HEK293 (cell line): ENCODE measurements around the gene HOXA6.

Experiments used
- CTCF ChIA-PET: fragments of 350-600 bp; formaldehyde crosslinking; extraction: SDS; loops from one replicate; lab custom pipeline; 2021; ENCODE audit warnings: antibody characterized with exemption; lab: Yijun Ruan, JAX
- POLR2A ChIA-PET: fragments of 300-600 bp; formaldehyde crosslinking; extraction: SDS; loops from one replicate; lab custom pipeline; 2020; ENCODE audit warnings: antibody characterized with exemption, inconsistent platforms; lab: Yijun Ruan, JAX
- H3K27ac ChIP-seq: fragments of 200-500 bp; sonication (Bioruptor generic); 2 replicates; pipeline ENCODE4 v1.5.1; 2014; ENCODE audit warnings: low read depth, low read length, control low read depth, inconsistent platforms; ENCODE audit errors: extremely low read depth
- H3K36me3 ChIP-seq, 2 experiments: fragments of 200-500 bp in 1 of 2; sonication (Bioruptor generic) in 1 of 2; 1 replicate in 1 of 2; 2 replicates in 1 of 2; pipeline ENCODE4 v1.5.1; 2014 to 2017; ENCODE audit warnings: inconsistent platforms in 2 of 2, low read length in 2 of 2; ENCODE audit not compliant: control insufficient read depth in 2 of 2, insufficient read depth in 1 of 2
- H3K4me1 ChIP-seq: fragments of 200-500 bp; sonication (Bioruptor generic); 2 replicates; pipeline ENCODE4 v1.5.1; 2014; ENCODE audit warnings: mild to moderate bottlenecking, low read length, inconsistent platforms; ENCODE audit not compliant: control insufficient read depth, insufficient read depth
- H3K4me3 ChIP-seq: 2 replicates; pipeline ENCODE4 v1.5.1; 2011; ENCODE audit warnings: low read depth, mild to moderate bottlenecking, control low read depth, low read length, moderate library complexity
- H3K9me3 ChIP-seq: fragments of 200-500 bp; sonication (Bioruptor generic); 2 replicates; pipeline ENCODE4 v1.5.1; 2014; ENCODE audit warnings: low read depth, low read length, inconsistent platforms; ENCODE audit not compliant: control insufficient read depth, insufficient read depth
- BCL11A ChIP-seq: fragments of 450-650 bp; formaldehyde crosslinking; IDR thresholded peaks from 2 replicates; pipeline ENCODE4 v1.5.1; 2016; ENCODE audit warnings: low read depth, missing biosample characterization, missing genetic modification characterization
- GLIS1 ChIP-seq: fragments of 450-650 bp; formaldehyde crosslinking; IDR thresholded peaks from 2 replicates; pipeline ENCODE4 v1.5.1; 2016; ENCODE audit warnings: missing biosample characterization, missing genetic modification characterization
- GLIS2 ChIP-seq: fragments of 450-650 bp; formaldehyde crosslinking; IDR thresholded peaks from 2 replicates; pipeline ENCODE4 v1.5.1; 2016; ENCODE audit warnings: missing biosample characterization, missing genetic modification characterization
- KLF8 ChIP-seq: fragments of 450-650 bp; formaldehyde crosslinking; IDR thresholded peaks from 2 replicates; pipeline ENCODE4 v1.5.1; 2016; ENCODE audit warnings: missing biosample characterization, missing genetic modification characterization
- OSR2 ChIP-seq: fragments of 450-650 bp; formaldehyde crosslinking; IDR thresholded peaks from 2 replicates; pipeline ENCODE4 v1.5.1; 2016; ENCODE audit warnings: missing biosample characterization, missing genetic modification characterization
- SCRT2 ChIP-seq: fragments of 450-650 bp; formaldehyde crosslinking; IDR thresholded peaks from 2 replicates; pipeline ENCODE4 v1.5.1; 2016; ENCODE audit warnings: missing biosample characterization, missing genetic modification characterization
- YY2 ChIP-seq: fragments of 450-650 bp; formaldehyde crosslinking; IDR thresholded peaks from 2 replicates; pipeline ENCODE4 v1.5.1; 2016; ENCODE audit warnings: missing biosample characterization, missing genetic modification characterization
- ZBTB8A ChIP-seq: fragments of 450-650 bp; formaldehyde crosslinking; IDR thresholded peaks from 2 replicates; pipeline ENCODE4 v1.5.1; 2016; ENCODE audit warnings: missing biosample characterization, missing genetic modification characterization
- ZFHX2 ChIP-seq: fragments of 450-650 bp; formaldehyde crosslinking; conservative IDR thresholded peaks from 2 replicates; pipeline ENCODE4 v1.5.1; 2016; ENCODE audit warnings: missing biosample characterization, missing genetic modification characterization
- ZFP69B ChIP-seq: fragments of 450-650 bp; formaldehyde crosslinking; IDR thresholded peaks from 2 replicates; pipeline ENCODE4 v1.5.1; 2016; ENCODE audit warnings: missing biosample characterization, missing genetic modification characterization
- ZIC2 ChIP-seq: fragments of 450-650 bp; formaldehyde crosslinking; IDR thresholded peaks from 2 replicates; pipeline ENCODE4 v1.5.1; 2016; ENCODE audit warnings: missing biosample characterization, missing genetic modification characterization
- ZNF10 ChIP-seq: fragments of 450-650 bp; formaldehyde crosslinking; IDR thresholded peaks from 2 replicates; pipeline ENCODE4 v1.5.1; 2017; ENCODE audit warnings: missing biosample characterization, missing genetic modification characterization
- ZNF133 ChIP-seq: fragments of 450-650 bp; formaldehyde crosslinking; IDR thresholded peaks from 2 replicates; pipeline ENCODE4 v1.5.1; 2016; ENCODE audit warnings: missing biosample characterization, missing genetic modification characterization
- ZNF16 ChIP-seq: fragments of 450-650 bp; formaldehyde crosslinking; IDR thresholded peaks from 2 replicates; pipeline ENCODE4 v1.5.1; 2016; ENCODE audit warnings: low read depth, missing biosample characterization, missing genetic modification characterization
- ZNF174 ChIP-seq: fragments of 450-650 bp; formaldehyde crosslinking; IDR thresholded peaks from 2 replicates; pipeline ENCODE4 v1.5.0; 2017; ENCODE audit warnings: missing biosample characterization, mild to moderate bottlenecking, missing genetic modification characterization
- ZNF341 ChIP-seq: fragments of 450-650 bp; formaldehyde crosslinking; IDR thresholded peaks from 2 replicates; pipeline ENCODE4; 2016; ENCODE audit warnings: low read depth, missing biosample characterization, missing genetic modification characterization
- ZNF350 ChIP-seq: fragments of 450-650 bp; formaldehyde crosslinking; IDR thresholded peaks from 2 replicates; pipeline ENCODE4 v1.5.0; 2017; ENCODE audit warnings: missing biosample characterization, mild to moderate bottlenecking, missing genetic modification characterization
- ZNF366 ChIP-seq: fragments of 450-650 bp; formaldehyde crosslinking; conservative IDR thresholded peaks from 2 replicates; pipeline ENCODE4 v1.5.1; 2016; ENCODE audit warnings: missing biosample characterization, missing genetic modification characterization
- ZNF521 ChIP-seq: fragments of 450-650 bp; formaldehyde crosslinking; IDR thresholded peaks from 2 replicates; pipeline ENCODE4 v1.5.1; 2017; ENCODE audit warnings: missing biosample characterization, mild to moderate bottlenecking, missing genetic modification characterization
- ZNF530 ChIP-seq: fragments of 450-650 bp; formaldehyde crosslinking; IDR thresholded peaks from 2 replicates; pipeline ENCODE4 v1.5.1; 2016; ENCODE audit warnings: low read depth, missing biosample characterization, missing genetic modification characterization
- ZNF600 ChIP-seq: fragments of 450-650 bp; formaldehyde crosslinking; IDR thresholded peaks from 2 replicates; pipeline ENCODE4 v1.5.1; 2016; ENCODE audit warnings: missing biosample characterization, missing genetic modification characterization
- ZNF610 ChIP-seq: fragments of 450-650 bp; formaldehyde crosslinking; IDR thresholded peaks from 2 replicates; pipeline ENCODE4 v1.5.1; 2016; ENCODE audit warnings: missing biosample characterization, missing genetic modification characterization, borderline replicate concordance
- ZNF658 ChIP-seq: fragments of 450-650 bp; formaldehyde crosslinking; IDR thresholded peaks from 2 replicates; pipeline ENCODE4; 2016; ENCODE audit warnings: missing biosample characterization, missing genetic modification characterization
- ZNF660 ChIP-seq: fragments of 450-650 bp; IDR thresholded peaks from 2 replicates; pipeline ENCODE4 v1.5.1; 2018; ENCODE audit warnings: missing biosample characterization, mild to moderate bottlenecking, missing genetic modification characterization
- ZSCAN30 ChIP-seq: fragments of 450-650 bp; IDR thresholded peaks from 2 replicates; pipeline ENCODE4 v1.5.1; 2018; ENCODE audit warnings: missing biosample characterization, mild to moderate bottlenecking, missing genetic modification characterization, moderate library complexity
- TF ChIP-seq, protein P1 (sequence below): fragments of 450-650 bp; formaldehyde crosslinking; optimal IDR thresholded peaks from 2 replicates; pipeline ENCODE3; 2016; ENCODE audit warnings: missing biosample characterization, mild to moderate bottlenecking, missing genetic modification characterization
- TF ChIP-seq, protein P2 (sequence below): fragments of 450-650 bp; formaldehyde crosslinking; IDR thresholded peaks from 2 replicates; pipeline ENCODE4 v1.5.1; 2017; ENCODE audit warnings: missing biosample characterization, missing genetic modification characterization
- TF ChIP-seq, protein P3 (sequence below): fragments of 450-650 bp; formaldehyde crosslinking; IDR thresholded peaks from 2 replicates; pipeline ENCODE4 v1.5.1; 2016; ENCODE audit warnings: missing biosample characterization, missing genetic modification characterization
- TF ChIP-seq, protein P4 (sequence below): fragments of 450-650 bp; formaldehyde crosslinking; IDR thresholded peaks from 2 replicates; pipeline ENCODE4 v1.5.1; 2017; ENCODE audit warnings: missing biosample characterization, missing genetic modification characterization
- TF ChIP-seq, protein P5 (sequence below): fragments of 450-650 bp; formaldehyde crosslinking; IDR thresholded peaks from 2 replicates; pipeline ENCODE4 v1.5.1; 2016; ENCODE audit warnings: missing biosample characterization, missing genetic modification characterization

Gene HOXA6

DNA sequence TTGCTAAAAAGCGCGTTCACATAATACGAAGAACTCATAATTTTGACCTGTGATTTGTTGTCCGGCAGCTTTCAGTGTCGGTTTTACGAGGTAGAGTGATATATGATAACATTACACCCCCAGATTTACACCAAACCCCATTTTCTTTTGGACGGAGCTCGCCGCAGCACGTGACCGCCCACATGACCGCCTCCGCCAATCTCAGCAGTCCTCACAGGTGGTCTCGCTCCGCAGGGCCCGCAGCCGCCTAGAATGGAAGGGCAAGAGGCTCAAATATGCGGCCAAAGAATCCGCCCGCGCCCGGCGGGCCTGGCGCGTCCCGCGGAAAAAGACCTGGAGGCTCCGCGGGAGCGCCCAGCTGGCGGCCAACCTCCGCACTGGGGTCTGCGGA is 8.9 kb upstream of the HOXA6 start, which contains the start of gene HOXA7 (continued):
- TF ChIP-seq, protein P1, sequence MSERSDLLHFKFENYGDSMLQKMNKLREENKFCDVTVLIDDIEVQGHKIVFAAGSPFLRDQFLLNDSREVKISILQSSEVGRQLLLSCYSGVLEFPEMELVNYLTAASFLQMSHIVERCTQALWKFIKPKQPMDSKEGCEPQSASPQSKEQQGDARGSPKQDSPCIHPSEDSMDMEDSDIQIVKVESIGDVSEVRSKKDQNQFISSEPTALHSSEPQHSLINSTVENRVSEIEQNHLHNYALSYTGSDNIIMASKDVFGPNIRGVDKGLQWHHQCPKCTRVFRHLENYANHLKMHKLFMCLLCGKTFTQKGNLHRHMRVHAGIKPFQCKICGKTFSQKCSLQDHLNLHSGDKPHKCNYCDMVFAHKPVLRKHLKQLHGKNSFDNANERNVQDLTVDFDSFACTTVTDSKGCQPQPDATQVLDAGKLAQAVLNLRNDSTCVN (tag by site-specific recombination) = peak; percentile 12
- TF ChIP-seq GLIS2 (tag by site-specific recombination) (peak; percentile 90), ZIC2 (tag by site-specific recombination) (peak; percentile 77), ZNF660 (no peak), YY2 (tag by site-specific recombination) (0 out of 2 replicates have a peak, but pooled peaks have one; percentile 26), ZFHX2 (tag by site-specific recombination) (peak; percentile 97), GLIS1 (peak; percentile 86)
- TF ChIP-seq, protein P2, sequence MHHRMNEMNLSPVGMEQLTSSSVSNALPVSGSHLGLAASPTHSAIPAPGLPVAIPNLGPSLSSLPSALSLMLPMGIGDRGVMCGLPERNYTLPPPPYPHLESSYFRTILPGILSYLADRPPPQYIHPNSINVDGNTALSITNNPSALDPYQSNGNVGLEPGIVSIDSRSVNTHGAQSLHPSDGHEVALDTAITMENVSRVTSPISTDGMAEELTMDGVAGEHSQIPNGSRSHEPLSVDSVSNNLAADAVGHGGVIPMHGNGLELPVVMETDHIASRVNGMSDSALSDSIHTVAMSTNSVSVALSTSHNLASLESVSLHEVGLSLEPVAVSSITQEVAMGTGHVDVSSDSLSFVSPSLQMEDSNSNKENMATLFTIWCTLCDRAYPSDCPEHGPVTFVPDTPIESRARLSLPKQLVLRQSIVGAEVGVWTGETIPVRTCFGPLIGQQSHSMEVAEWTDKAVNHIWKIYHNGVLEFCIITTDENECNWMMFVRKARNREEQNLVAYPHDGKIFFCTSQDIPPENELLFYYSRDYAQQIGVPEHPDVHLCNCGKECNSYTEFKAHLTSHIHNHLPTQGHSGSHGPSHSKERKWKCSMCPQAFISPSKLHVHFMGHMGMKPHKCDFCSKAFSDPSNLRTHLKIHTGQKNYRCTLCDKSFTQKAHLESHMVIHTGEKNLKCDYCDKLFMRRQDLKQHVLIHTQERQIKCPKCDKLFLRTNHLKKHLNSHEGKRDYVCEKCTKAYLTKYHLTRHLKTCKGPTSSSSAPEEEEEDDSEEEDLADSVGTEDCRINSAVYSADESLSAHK = 0 out of 2 replicates have a peak, but pooled peaks have one; percentile 24

DNA sequence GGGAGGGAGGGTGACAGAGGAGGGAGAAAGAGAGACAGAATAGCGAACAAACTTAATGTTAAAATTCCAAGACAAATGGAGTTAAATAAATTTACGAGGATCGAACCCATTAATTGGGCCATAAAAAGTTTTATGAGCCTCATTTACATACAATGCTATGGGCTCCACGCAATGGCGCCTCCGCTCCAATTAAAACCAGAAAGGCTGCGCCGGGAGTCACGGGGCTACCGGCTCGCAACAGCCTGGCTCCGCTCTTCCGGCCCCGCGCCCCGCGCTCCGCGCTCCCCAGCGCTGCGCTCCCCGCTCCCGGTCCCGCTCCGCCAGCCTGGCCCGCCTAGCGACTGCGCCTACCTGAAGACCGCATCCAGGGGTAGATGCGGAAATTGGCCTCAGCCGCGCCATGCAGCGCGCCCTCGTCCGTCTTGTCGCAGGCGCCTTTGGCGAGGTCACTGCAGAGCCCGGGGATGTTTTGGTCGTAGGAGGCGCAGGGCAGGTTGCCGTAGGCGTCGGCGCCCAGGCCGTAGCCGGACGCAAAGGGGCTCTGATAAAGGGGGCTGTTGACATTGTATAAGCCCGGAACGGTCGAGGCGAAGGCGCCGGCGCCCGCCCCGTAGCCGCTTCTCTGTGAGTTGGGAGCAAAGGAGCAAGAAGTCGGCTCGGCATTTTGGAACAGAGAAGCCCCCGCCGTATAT is 8.4 kb upstream of the HOXA6 start:
- no peaks in the 10 kb centered on the region for H3K9me3 ChIP-seq
- peak overlapping the region; percentile 69 for H3K4me3 ChIP-seq
- peaks cover 0 to 12% of the 10 kb centered on the region in 2 experiments; a peak in 1 of 3 replicates for H3K36me3 ChIP-seq
- peak overlapping the region; percentile 94 for H3K27ac ChIP-seq
- POLR2A ChIA-PET = interaction anchor here (0.9 to 2.3 kb wide), 13 partner anchors 8 to 1294 kb away, joined by 3 to 17 read pairs (median 4); partner anchors contain the start of genes HOXA11, HOXA4, HOXA5 and SKAP2
- H3K4me1 ChIP-seq = peaks cover 17% of the 10 kb centered on the region
- CTCF ChIA-PET = interaction anchor here (0.6 to 2.8 kb wide), 7 partner anchors 12 to 797 kb away, joined by 3 to 11 read pairs (median 3); partner anchors contain the start of gene HOXA5
- TF ChIP-seq ZNF366 (tag by site-specific recombination) (peak; percentile 88), KLF8 (tag by site-specific recombination) (no peak), ZNF174 (tag by site-specific recombination) (no peak), ZNF610 (tag by site-specific recombination) (no peak), ZNF350 (tag by site-specific recombination) (no peak), ZNF133 (tag by site-specific recombination) (no peak), ZSCAN30 (peak; percentile 35; the same call in 1 of the 2 replicates), ZBTB8A (tag by site-specific recombination) (peak; percentile 89), OSR2 (peak; percentile 76), ZNF341 (tag by site-specific recombination) (peak; percentile 94), BCL11A (tag by site-specific recombination) (no peak), ZNF530 (tag by site-specific recombination) (no peak), ZNF521 (tag by site-specific recombination) (no peak), ZNF10 (tag by site-specific recombination) (no peak), ZNF600 (tag by site-specific recombination) (no peak), SCRT2 (no peak), ZNF658 (tag by site-specific recombination) (no peak), ZNF16 (no peak), ZFP69B (tag by site-specific recombination) (no peak)
- TF ChIP-seq, protein P3, sequence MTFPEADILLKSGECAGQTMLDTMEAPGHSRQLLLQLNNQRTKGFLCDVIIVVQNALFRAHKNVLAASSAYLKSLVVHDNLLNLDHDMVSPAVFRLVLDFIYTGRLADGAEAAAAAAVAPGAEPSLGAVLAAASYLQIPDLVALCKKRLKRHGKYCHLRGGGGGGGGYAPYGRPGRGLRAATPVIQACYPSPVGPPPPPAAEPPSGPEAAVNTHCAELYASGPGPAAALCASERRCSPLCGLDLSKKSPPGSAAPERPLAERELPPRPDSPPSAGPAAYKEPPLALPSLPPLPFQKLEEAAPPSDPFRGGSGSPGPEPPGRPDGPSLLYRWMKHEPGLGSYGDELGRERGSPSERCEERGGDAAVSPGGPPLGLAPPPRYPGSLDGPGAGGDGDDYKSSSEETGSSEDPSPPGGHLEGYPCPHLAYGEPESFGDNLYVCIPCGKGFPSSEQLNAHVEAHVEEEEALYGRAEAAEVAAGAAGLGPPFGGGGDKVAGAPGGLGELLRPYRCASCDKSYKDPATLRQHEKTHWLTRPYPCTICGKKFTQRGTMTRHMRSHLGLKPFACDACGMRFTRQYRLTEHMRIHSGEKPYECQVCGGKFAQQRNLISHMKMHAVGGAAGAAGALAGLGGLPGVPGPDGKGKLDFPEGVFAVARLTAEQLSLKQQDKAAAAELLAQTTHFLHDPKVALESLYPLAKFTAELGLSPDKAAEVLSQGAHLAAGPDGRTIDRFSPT (tag by site-specific recombination) = 0 out of 2 replicates have a peak, but pooled peaks have one; percentile 41
- TF ChIP-seq, protein P4, sequence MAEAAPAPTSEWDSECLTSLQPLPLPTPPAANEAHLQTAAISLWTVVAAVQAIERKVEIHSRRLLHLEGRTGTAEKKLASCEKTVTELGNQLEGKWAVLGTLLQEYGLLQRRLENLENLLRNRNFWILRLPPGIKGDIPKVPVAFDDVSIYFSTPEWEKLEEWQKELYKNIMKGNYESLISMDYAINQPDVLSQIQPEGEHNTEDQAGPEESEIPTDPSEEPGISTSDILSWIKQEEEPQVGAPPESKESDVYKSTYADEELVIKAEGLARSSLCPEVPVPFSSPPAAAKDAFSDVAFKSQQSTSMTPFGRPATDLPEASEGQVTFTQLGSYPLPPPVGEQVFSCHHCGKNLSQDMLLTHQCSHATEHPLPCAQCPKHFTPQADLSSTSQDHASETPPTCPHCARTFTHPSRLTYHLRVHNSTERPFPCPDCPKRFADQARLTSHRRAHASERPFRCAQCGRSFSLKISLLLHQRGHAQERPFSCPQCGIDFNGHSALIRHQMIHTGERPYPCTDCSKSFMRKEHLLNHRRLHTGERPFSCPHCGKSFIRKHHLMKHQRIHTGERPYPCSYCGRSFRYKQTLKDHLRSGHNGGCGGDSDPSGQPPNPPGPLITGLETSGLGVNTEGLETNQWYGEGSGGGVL (tag by site-specific recombination) = no peak
- TF ChIP-seq, protein P5, sequence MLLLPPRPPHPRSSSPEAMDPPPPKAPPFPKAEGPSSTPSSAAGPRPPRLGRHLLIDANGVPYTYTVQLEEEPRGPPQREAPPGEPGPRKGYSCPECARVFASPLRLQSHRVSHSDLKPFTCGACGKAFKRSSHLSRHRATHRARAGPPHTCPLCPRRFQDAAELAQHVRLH = peak; percentile 51; the same call in 1 of the 2 replicates
